HepG2 (cell line): ENCODE measurements around the gene ZNF48. TPM values are rescaled to one million over a fixed set of nuclear protein-coding genes. Genes with fewer than 3 reads are reported as not detected.

ENCODE experiments used
- E2F1 ChIP-seq: sonication (generic); formaldehyde crosslinking; IDR thresholded peaks from 2 replicates; pipeline ENCODE4 v1.5.0; 2020; ENCODE audit warnings: missing genetic modification reagents
- FIP1L1 ChIP-seq: fragments of 200-400 bp; formaldehyde crosslinking; IDR thresholded peaks from 2 replicates; pipeline ENCODE4 v1.6.1; 2018; ENCODE audit warnings: low read depth, mild to moderate bottlenecking, low read length, moderate library complexity, borderline replicate concordance; ENCODE audit not compliant: insufficient read depth
- HNRNPUL1 ChIP-seq: fragments of 200-400 bp; formaldehyde crosslinking; IDR thresholded peaks from 2 replicates; pipeline ENCODE4 v1.6.1; 2017; ENCODE audit warnings: low read depth, mild to moderate bottlenecking, low read length, moderate library complexity
- KDM2A ChIP-seq: sonication (generic); formaldehyde crosslinking; IDR thresholded peaks from 2 replicates; pipeline ENCODE4 v1.4.0; 2020; ENCODE audit warnings: low read depth, missing genetic modification reagents, borderline replicate concordance
- MBNL3 ChIP-seq: fragments of 250-450 bp; sonication (Bioruptor Pico); conservative IDR thresholded peaks from 2 replicates; pipeline ENCODE4 v1.8.0; 2022; ENCODE audit warnings: mild to moderate bottlenecking, inconsistent platforms
- NFIB ChIP-seq: sonication (generic); formaldehyde crosslinking; IDR thresholded peaks from 2 replicates; pipeline ENCODE4 v1.9.0; 2021; ENCODE audit warnings: missing genetic modification reagents, mild to moderate bottlenecking, borderline replicate concordance
- RFX5 ChIP-seq: IDR thresholded peaks from 2 replicates; pipeline ENCODE4 v1.6.1; 2011; ENCODE audit warnings: low read depth, low read length, improper control_type of control experiment
- SCMH1 ChIP-seq: sonication (generic); formaldehyde crosslinking; IDR thresholded peaks from 2 replicates; pipeline ENCODE4 v1.9.0; 2021; ENCODE audit warnings: missing genetic modification reagents, mild to moderate bottlenecking, borderline replicate concordance
- SIX4 ChIP-seq: sonication (generic); formaldehyde crosslinking; IDR thresholded peaks from 2 replicates; pipeline ENCODE4 v1.4.0; 2020; ENCODE audit warnings: missing genetic modification reagents
- SP5 ChIP-seq: IDR thresholded peaks from 2 replicates; pipeline ENCODE4 v1.6.1; 2016; ENCODE audit warnings: low read depth, borderline replicate concordance
- SRSF1 ChIP-seq: fragments of 200-400 bp; formaldehyde crosslinking; optimal IDR thresholded peaks from 2 replicates; pipeline ENCODE3; 2017; ENCODE audit warnings: mild to moderate bottlenecking, low read depth, low read length, moderate library complexity
- STAG1 ChIP-seq: sonication (generic); formaldehyde crosslinking; IDR thresholded peaks from 2 replicates; pipeline ENCODE4 v1.4.0; 2020; ENCODE audit warnings: missing genetic modification reagents
- TRAFD1 ChIP-seq: sonication (generic); formaldehyde crosslinking; IDR thresholded peaks from 2 replicates; pipeline ENCODE4 v1.5.1; 2020; ENCODE audit warnings: missing genetic modification reagents, mild to moderate bottlenecking, borderline replicate concordance
- U2AF2 ChIP-seq: fragments of 200-400 bp; formaldehyde crosslinking; IDR thresholded peaks from 2 replicates; pipeline ENCODE4 v1.6.1; 2017; ENCODE audit warnings: low read depth, mild to moderate bottlenecking, low read length
- ZC3H4 ChIP-seq: sonication (generic); formaldehyde crosslinking; IDR thresholded peaks from 2 replicates; pipeline ENCODE4 v1.4.0; 2020; ENCODE audit warnings: missing genetic modification reagents, borderline replicate concordance
- ZFX ChIP-seq: sonication (generic); formaldehyde crosslinking; IDR thresholded peaks from 2 replicates; pipeline ENCODE4 v1.4.0; 2020; ENCODE audit warnings: mild to moderate bottlenecking, low read depth, missing genetic modification reagents, moderate library complexity
- ZNF33A ChIP-seq: sonication (generic); formaldehyde crosslinking; IDR thresholded peaks from 2 replicates; pipeline ENCODE4 v1.5.1; 2020; ENCODE audit warnings: missing genetic modification reagents, mild to moderate bottlenecking, moderate library complexity, borderline replicate concordance
- ZNF44 ChIP-seq: sonication (generic); formaldehyde crosslinking; IDR thresholded peaks from 2 replicates; pipeline ENCODE4 v1.5.1; 2020; ENCODE audit warnings: mild to moderate bottlenecking, missing genetic modification reagents
- ZNF639 ChIP-seq: conservative IDR thresholded peaks from 2 replicates; pipeline ENCODE4 v1.6.1; 2018; ENCODE audit warnings: missing genetic modification reagents
- ZNF678 ChIP-seq: sonication (generic); formaldehyde crosslinking; IDR thresholded peaks from 2 replicates; pipeline ENCODE4 v1.4.0; 2020; ENCODE audit warnings: mild to moderate bottlenecking, missing genetic modification reagents
- ZNF766 ChIP-seq: sonication (generic); formaldehyde crosslinking; IDR thresholded peaks from 2 replicates; pipeline ENCODE4 v1.5.0; 2020; ENCODE audit warnings: missing genetic modification reagents, borderline replicate concordance
- ZNF839 ChIP-seq: sonication (generic); formaldehyde crosslinking; IDR thresholded peaks from 2 replicates; pipeline ENCODE4 v1.4.0; 2020; ENCODE audit warnings: missing genetic modification reagents, mild to moderate bottlenecking, borderline replicate concordance
- ZSCAN12 ChIP-seq: sonication (generic); formaldehyde crosslinking; IDR thresholded peaks from 2 replicates; pipeline ENCODE4 v1.9.0; 2021; ENCODE audit warnings: mild to moderate bottlenecking, missing genetic modification reagents
- polyA plus RNA-seq, 8 experiments: library from polyadenylated mRNA; depleted of rRNA in 3 of 8; stranded (reverse) in 7 of 8; unstranded in 1 of 8; fragments of >200 nt; fragmentation: Illumina TruSeq in 4 of 8; extraction: Trizol in 4 of 8; gene quantifications; 2 replicates each; pipeline versions ENCODE4 v1.2.1 to v1.2.3, GENCODE V29; 2011 to 2016; ENCODE audit warnings: low read depth in 4 of 8, missing spikeins in 1 of 8, mixed read lengths in 1 of 8; ENCODE audit not compliant: insufficient read depth in 1 of 8
- total RNA-seq, 5 experiments: library from RNA; depleted of rRNA; stranded (reverse); fragments of >200 nt; fragmentation: Illumina TruSeq; extraction: Trizol; gene quantifications; 2 replicates each; pipeline ENCODE4 v1.2.3, GENCODE V29; 2016; ENCODE audit warnings: low read depth in 1 of 5

The ZNF48 gene
- total and polyA plus RNA-seq, 2 of the 13 experiments (the other 11 are each of a cell fraction or from before 2014, with no cell fraction given): 9.9 to 12.3 TPM

GRCh38 chr16:30409125-30410060 lies 14.2 kb downstream of the ZNF48 start (continued):
- TF ChIP-seq ZNF639 (CRISPR knock-in tag): 0 out of 2 replicates have a peak, but pooled peaks have one; percentile 59
- no peak; the same call in 1 of the 2 replicates for TF ChIP-seq RFX5
- TF ChIP-seq KDM2A: peak; percentile 85; the same call in 1 of the 2 replicates
- no peak for TF ChIP-seq ZNF33A (CRISPR knock-in tag)
- no peak for TF ChIP-seq ZSCAN12 (CRISPR knock-in tag)
- no peak for TF ChIP-seq SRSF1
- no peak for TF ChIP-seq TRAFD1 (CRISPR knock-in tag)
- no peak for TF ChIP-seq ZNF839
- no peak for TF ChIP-seq HNRNPUL1
- peak; percentile 49; the same call in 1 of the 2 replicates for TF ChIP-seq SIX4
- TF ChIP-seq ZNF678: no peak
- no peak; the same call in 1 of the 2 replicates for TF ChIP-seq ZNF44
- no peak for TF ChIP-seq NFIB
- no peak for TF ChIP-seq FIP1L1
- TF ChIP-seq SCMH1 (CRISPR knock-in tag): no peak
- no peak for TF ChIP-seq U2AF2
- TF ChIP-seq SP5 (CRISPR knock-in tag): 0 out of 2 replicates have a peak, but pooled peaks have one; percentile 23
- peak; percentile 97 for TF ChIP-seq STAG1 (CRISPR knock-in tag)
- TF ChIP-seq E2F1 (CRISPR knock-in tag): no peak
- no peak for TF ChIP-seq MBNL3 (CRISPR knock-in tag)
- TF ChIP-seq ZFX (CRISPR knock-in tag): peak; percentile 77
- peak; percentile 53; the same call in 1 of the 2 replicates for TF ChIP-seq ZNF766 (CRISPR knock-in tag)
- no peak for TF ChIP-seq ZC3H4
